Measurements from ENCODE around the gene C2orf42. TPM values are rescaled to one million over a fixed set of nuclear protein-coding genes. Genes with fewer than 3 reads are reported as not detected.
A peak's percentile ranks its signal among the peaks of the same experiment; 100 is the strongest.

Gene C2orf42
- total and polyA plus RNA-seq, 10 of the 15 experiments (the other 5 are each of a cell fraction or from before 2014, with no cell fraction given), result 5.5 to 19.8 (median 11.5) TPM

- Histone ChIP-seq H3K9ac (ENCODE audit: control insufficient read depth, insufficient read depth, low read length) (peak overlapping the region; percentile 45), H3K4me3 (peak overlapping the region; percentile 12; the same call in 1 of the 2 replicates), H3K27ac (ENCODE audit: control insufficient read depth, insufficient read depth) (peak overlapping the region; percentile 78), H2AFZ (ENCODE audit: control insufficient read depth, low read depth, low read length) (peak overlapping the region; percentile 64), H3K4me2 (ENCODE audit: control insufficient read depth, insufficient read depth) (peak overlapping the region; percentile 81), H3K79me2 (ENCODE audit: control insufficient read depth, insufficient read depth, low read length) (no peaks in the 10 kb centered on the region), H3K27me3 (replicated peaks in 1 of 2; ENCODE audit: control insufficient read depth in 2 of 2, insufficient read depth in 2 of 2, low read length in 1 of 2) (no peaks in the 10 kb centered on the region), H3K9me3 (replicated peaks; ENCODE audit: control insufficient read depth, insufficient read depth, low read length) (no peaks in the 10 kb centered on the region), H3K4me1 (ENCODE audit: control insufficient read depth, insufficient read depth, low read length) (peaks cover 18% of the 10 kb centered on the region), H4K20me1 (ENCODE audit: control insufficient read depth, insufficient read depth) (no peaks in the 10 kb centered on the region), H3K36me3 (ENCODE audit: control insufficient read depth in 2 of 2, insufficient read depth in 2 of 2, low read length in 1 of 2) (peaks cover 0 to 5% of the 10 kb centered on the region in 2 experiments; a peak in 2 of 4 replicates)
- 36% methylated on average over 6 of the region's 6 CpGs for WGBS (ENCODE audit: insufficient coverage, insufficient replicate concordance, low lambda C conversion rate, missing lambda C conversion rate)
- in situ Hi-C loops (cut with MboI), result no loop called here
- intact Hi-C loops (cut with micrococcal nuclease; ENCODE audit: unreplicated experiment), result loop anchor here (5.0 kb wide), 1 partner anchor 248 kb away; no protein-coding TSS in a partner anchor
- ATAC-seq (peak; percentile 58), FAIRE-seq (peak; percentile 64), DNase-seq (ENCODE audit: low read depth, low spot score) (peak; percentile 12)
- RAD21 ChIA-PET (ENCODE audit: unreplicated experiment), result interaction anchor here (0.6 to 3.4 kb wide), 22 partner anchors 10 to 372 kb away, joined by 3 to 23 read pairs (median 5); partner anchors contain the start of genes C2orf42, MXD1, PCYOX1 and SNRPG
- CTCF ChIA-PET, result interaction anchor here (0.6 to 3.6 kb wide), 16 partner anchors 12 to 436 kb away, joined by 3 to 22 read pairs (median 4); partner anchors contain the start of genes C2orf42 and MXD1
- POLR2A ChIA-PET, result interaction anchor here (0.6 to 3.0 kb wide), 14 partner anchors 9 to 247 kb away, joined by 3 to 26 read pairs (median 5); partner anchors contain the start of genes C2orf42, MXD1, PCYOX1 and SNRPG
- SMC1A ChIA-PET (ENCODE audit: uncharacterized antibody, unreplicated experiment), result interaction anchor here (0.6 to 6.0 kb wide), 24 partner anchors 13 to 249 kb away, joined by 3 to 38 read pairs (median 5); partner anchors contain the start of genes C2orf42, MXD1 and SNRPG
- TF ChIP-seq SREBF1 (IDR thresholded peaks at IDR 0.05; ENCODE audit: low read length) (no peak), ZNF622 (IDR thresholded peaks at IDR 0.05) (no peak), BRCA1 (IDR thresholded peaks at IDR 0.05; ENCODE audit: low read depth, low read length) (no peak), E4F1 (IDR thresholded peaks at IDR 0.05; ENCODE audit: borderline replicate concordance, partially characterized antibody) (no peak), ZZZ3 (IDR thresholded peaks at IDR 0.05; ENCODE audit: control insufficient read depth, insufficient read length, low read depth) (no peak), GATAD2B (conservative IDR thresholded peaks at IDR 0.05; ENCODE audit: low read depth) (no peak), LARP7 (IDR thresholded peaks at IDR 0.05) (no peak), SUZ12 (IDR thresholded peaks at IDR 0.05; ENCODE audit: unreplicated experiment) (no peak), CBX3 (IDR thresholded peaks at IDR 0.05; ENCODE audit: borderline replicate concordance, low read depth) (no peak), ZNF207 (IDR thresholded peaks at IDR 0.05; ENCODE audit: borderline replicate concordance) (no peak), KAT2A (conservative IDR thresholded peaks at IDR 0.05; ENCODE audit: control insufficient read depth, low read depth, low read length) (no peak), USF2 (IDR thresholded peaks at IDR 0.05; ENCODE audit: borderline replicate concordance, low read depth, low read length) (no peak), MEF2B (IDR thresholded peaks at IDR 0.05; ENCODE audit: partially characterized antibody, poor library complexity, severe bottlenecking) (no peak), PBX3 (IDR thresholded peaks at IDR 0.05; ENCODE audit: insufficient replicate concordance, low read depth, low read length) (no peak), SRF (IDR thresholded peaks at IDR 0.05; ENCODE audit: low read depth in 2 of 2, low read length in 2 of 2) (no peak), RELB (IDR thresholded peaks at IDR 0.05; ENCODE audit: low read depth) (no peak), STAT1 (conservative IDR thresholded peaks at IDR 0.05) (no peak), SIN3A (IDR thresholded peaks at IDR 0.05; ENCODE audit: low read depth, low read length) (no peak)
- TSS peak; percentile 93 for BruUV-seq (replicated peaks)
These were observed 30.3 kb downstream of the C2orf42 start for GRCh38 chr2:70160545-70160944.
